Measurements from ENCODE around the gene TRIO.

GRCh38 chr5:14131855-14132503, 11.2 kb upstream of the TRIO start:
- TF ChIP-seq CTCF (IDR thresholded peaks at IDR 0.05) (no peak), POLR2A (IDR thresholded peaks at IDR 0.05) (no peak)
